ENCODE data around the gene UNC5B.
A peak's percentile ranks its signal among the peaks of the same experiment; 100 is the strongest.

Gene UNC5B

DNA sequence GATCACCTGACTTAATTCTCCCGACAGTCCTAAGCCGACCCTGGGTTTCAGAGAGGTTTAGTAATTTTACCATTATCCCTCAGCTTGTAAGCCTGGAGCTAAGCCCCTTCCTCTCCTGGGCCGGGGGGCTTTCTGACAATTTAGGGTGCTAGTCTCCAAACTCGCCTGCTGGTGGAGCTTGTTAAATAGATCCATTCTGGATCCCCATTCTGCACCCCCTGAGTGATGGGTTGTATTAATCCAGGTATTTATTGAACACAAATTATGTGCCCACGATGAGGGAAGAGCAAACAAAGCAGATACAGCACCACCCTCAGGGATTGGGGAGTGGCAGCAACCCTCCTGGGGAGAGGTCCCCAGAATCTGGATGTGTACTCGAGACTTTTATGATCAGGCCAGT lies 105.4 kb downstream of the UNC5B start:
- no peak for DNase-seq
- TF ChIP-seq GATA1 (IDR thresholded peaks at IDR 0.05; ENCODE audit: low read depth, low read length) = no peak
- TF ChIP-seq POLR2A (IDR thresholded peaks at IDR 0.05; ENCODE audit: low read length) = no peak

DNA sequence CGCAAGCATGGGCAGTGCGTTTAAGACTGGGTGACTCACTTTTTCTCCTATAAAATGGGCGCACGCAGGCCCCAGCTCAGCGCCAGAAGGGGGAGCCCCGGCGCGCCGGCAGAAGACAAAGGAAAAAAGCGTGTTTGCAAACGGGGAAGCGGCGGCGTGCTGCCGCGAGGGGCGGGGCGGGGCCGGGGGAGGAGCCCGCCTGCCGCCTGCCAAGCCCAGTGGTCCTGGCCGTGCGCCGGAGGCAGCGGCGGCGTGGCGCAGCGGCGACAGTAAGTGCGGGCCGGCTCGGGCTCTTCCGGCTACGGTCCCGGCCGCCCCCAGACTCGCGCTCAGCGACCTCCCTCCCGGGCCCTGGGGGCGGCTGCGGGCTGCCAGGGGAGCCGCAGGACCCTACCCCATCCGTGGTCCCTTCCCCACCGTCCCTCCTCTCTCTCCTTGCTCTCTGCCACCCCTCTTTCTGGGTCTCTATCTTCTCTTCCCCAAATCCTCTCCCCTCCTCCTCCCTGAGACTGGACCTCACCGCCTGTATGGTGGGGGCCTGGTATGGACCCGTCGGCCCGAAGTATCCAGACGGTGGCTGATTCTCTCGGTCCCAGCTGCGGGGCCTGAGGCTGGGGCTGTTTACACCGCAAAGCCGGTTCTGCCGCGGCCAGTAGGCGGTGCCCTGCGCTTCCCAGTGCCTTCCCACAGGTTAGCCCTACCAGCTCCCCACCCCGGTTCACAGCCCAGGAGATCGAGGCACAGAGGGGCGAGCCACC lies 106.9 kb downstream of the UNC5B start, which contains the start of gene SLC29A3:
Gene SLC29A3 (plus strand): TSS at position 218 of the 758 bp plus-strand sequence. CDS start 51 bp downstream, at position 269.
- DNase-seq = peak; percentile 86 to 87
- TF ChIP-seq GATA1 (IDR thresholded peaks at IDR 0.05; ENCODE audit: low read depth, low read length) = no peak
- TF ChIP-seq POLR2A (IDR thresholded peaks at IDR 0.05; ENCODE audit: low read length) = peak; percentile 55

DNA sequence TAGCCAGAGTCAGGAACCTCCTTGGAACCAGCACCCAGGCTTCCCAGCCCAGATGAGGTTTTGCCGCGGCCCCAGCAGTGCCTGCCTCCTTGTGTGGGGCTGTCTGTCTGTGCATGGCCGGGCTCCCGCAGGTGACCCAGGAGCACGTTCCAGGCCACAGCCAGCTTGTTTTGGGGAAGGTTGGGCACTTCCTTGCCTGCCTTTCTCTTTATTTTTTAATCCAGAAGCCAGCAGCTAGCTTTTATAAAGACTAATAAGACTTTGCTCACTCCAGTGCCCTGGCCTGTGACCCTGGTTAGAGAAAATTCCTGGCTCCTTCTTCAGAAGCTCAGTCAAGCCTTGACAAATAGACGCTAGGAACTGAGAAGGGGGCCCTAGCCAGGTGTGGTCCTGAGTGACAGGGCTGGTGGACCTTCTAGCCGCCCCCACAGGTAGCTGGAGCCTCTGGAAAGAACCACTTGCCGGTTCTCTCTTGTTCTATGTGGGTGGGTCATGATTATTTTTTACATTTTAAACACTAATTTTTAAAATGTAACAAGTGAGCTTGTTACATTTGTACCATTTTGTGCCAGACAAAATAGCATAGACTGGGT lies 107.5 kb downstream of the UNC5B start:
- DNase-seq = no peak
- TF ChIP-seq POLR2A (IDR thresholded peaks at IDR 0.05; ENCODE audit: low read length) (no peak), GATA1 (IDR thresholded peaks at IDR 0.05; ENCODE audit: low read depth, low read length) (no peak)

DNA sequence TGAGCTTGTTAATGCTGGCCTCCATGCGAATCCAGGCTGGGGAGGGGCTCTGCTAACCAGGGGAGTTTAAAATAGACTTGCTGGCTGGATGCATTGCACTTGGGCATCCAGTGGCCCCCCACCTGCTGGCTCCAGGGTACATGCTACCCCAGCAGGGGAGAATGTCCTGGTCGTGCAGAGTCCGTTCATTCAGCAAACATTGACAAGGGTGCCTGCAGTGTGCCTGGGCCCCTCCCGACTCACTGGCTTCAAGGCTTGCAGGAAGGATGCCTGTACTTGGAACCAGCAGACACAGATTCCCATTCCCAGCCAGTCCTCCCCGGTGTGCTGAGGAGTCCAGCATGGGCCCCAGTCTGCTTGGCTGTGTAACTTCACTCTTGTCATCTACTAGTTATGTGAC lies 108.2 kb downstream of the UNC5B start:
- DNase-seq = no peak
- TF ChIP-seq POLR2A (IDR thresholded peaks at IDR 0.05; ENCODE audit: low read length) (no peak), GATA1 (IDR thresholded peaks at IDR 0.05; ENCODE audit: low read depth, low read length) (no peak)

DNA sequence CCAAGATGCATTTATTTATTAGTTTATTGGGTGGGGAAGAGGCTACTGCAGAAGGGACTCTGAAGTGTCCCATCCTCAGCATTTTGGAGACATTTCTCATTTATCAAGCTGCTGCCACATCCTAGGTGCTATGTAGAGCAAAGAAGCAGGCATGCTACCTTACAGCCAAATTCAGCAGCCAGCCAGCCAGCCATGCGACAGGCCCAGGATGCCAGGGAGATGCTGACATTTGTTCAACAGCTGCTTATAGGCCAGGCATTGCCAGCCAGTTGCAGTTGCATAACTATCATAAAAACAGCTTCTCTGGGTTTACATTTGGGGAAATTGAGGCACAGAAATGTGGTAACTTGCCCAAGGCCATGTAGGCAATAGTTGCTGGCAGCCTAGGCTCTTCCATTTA lies 109.0 kb downstream of the UNC5B start:
- TF ChIP-seq POLR2A (IDR thresholded peaks at IDR 0.05; ENCODE audit: low read length) (no peak), GATA1 (IDR thresholded peaks at IDR 0.05; ENCODE audit: low read depth, low read length) (no peak)
- DNase-seq = no peak

DNA sequence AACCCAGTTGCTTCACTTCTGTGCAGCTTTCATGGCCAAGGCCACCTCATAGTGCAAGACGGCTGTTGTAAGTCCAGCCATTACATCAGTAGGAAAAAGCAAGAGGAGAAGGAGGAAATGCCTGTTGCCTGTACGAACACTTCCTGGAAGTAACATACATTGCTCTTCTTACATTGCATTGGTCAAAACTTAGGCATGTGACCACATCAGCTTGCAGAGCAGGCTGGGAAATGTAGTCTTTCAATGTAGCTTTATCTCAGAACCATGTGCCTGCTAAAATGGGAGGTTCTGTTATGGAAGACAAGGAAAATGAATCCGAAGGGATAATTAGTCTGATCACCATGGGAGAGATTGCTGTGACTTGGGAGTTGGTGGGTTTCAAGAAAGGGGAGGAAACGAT lies 111.0 kb downstream of the UNC5B start:
- peak; percentile 31 to 50 for DNase-seq
- no peak for TF ChIP-seq GATA1 (IDR thresholded peaks at IDR 0.05; ENCODE audit: low read depth, low read length)
- no peak for TF ChIP-seq POLR2A (IDR thresholded peaks at IDR 0.05; ENCODE audit: low read length)

DNA sequence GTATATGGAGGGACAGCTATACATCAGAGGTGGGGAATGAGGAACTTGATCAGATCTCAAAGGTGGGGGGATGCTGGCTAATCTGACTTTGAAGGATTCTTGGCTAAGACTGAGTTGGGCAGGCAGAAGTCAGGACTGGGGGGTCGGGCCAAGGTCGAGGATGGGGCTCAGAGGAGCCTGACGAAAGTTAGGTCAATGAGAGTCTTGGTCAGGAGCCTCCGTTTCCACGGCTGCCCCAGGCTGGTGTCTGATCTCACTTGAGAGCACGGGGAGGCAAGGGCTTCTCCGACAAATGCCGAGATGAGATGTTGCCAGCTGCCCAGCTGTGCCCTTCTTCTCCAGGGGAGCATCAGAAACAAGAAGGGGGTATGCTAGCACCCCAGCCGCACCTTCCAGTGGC lies 112.4 kb downstream of the UNC5B start:
- TF ChIP-seq POLR2A (IDR thresholded peaks at IDR 0.05; ENCODE audit: low read length) (no peak), GATA1 (IDR thresholded peaks at IDR 0.05; ENCODE audit: low read depth, low read length) (no peak)
- no peak for DNase-seq

DNA sequence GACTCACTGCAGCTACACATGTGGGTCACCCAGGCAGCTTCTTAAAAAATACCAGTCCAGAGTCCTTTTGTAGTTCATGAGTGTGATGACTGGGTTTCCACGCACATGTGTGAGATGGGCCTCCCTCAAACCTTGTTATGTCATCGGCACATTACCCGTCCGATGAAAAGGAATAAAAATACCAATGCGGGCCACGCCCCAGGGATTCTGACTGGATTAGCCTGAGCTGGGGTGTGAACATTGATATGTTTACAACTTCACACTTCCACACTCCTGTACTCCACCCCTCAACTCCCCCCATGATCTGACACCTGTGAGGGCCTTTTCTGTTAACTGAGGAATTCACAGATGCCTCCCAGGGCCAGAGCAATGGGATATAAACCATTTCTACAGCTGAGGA lies 112.9 kb downstream of the UNC5B start:
- no peak for DNase-seq
- TF ChIP-seq GATA1 (IDR thresholded peaks at IDR 0.05; ENCODE audit: low read depth, low read length) = no peak
- no peak for TF ChIP-seq POLR2A (IDR thresholded peaks at IDR 0.05; ENCODE audit: low read length)

DNA sequence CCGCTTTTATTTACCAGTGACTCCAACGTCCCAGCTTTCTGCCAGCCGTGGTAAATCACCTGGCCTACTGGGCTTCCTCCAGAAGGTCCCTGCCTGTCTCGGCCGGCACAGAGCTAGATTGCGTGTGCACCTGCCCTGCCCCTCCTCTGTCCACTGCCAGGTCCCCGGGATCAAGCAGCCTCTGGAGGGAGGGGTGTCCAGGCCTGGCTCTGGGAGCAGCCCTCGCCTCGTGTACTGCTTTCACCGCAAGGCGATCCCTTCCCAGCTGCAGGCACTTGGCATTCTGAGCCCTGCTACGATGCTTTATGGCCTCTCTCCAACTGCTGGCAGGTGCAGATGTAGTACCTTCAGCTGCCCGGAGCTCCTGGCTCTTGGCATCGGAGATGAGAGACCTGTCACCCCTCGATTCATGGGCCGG lies 114.1 kb downstream of the UNC5B start:
- no peak for TF ChIP-seq GATA1 (IDR thresholded peaks at IDR 0.05; ENCODE audit: low read depth, low read length)
- TF ChIP-seq POLR2A (IDR thresholded peaks at IDR 0.05; ENCODE audit: low read length) = no peak
- no peak for DNase-seq

DNA sequence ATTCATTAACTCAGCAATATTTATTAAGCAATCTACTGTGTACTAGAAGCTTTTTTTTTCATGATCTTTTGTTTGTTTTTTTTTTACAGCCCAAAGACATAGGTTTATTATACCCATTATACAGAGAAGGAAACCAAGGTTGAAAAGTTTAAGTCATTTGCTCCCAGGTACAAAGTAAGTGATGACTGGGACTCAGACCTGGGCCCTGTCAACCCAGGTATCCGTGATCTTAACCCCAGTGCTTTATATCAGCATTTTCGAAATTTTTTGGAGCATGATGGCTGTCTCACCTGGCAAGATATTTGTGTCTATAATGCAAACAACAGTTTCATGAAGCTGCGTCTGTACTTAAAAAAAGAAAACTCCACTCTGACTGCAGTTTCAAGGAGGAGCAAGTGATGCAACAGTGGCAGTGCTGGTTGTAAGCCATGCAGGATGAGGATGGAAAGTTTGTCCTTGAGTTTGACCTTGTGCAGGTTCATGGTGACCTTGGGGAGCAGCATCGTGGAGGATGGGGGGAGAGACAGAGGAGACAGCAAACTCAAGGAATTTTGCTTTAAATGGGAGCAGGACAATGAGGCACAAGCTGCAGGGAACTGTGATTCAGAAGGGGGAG lies 118.5 kb downstream of the UNC5B start:
- TF ChIP-seq POLR2A (IDR thresholded peaks at IDR 0.05; ENCODE audit: low read length) (no peak), GATA1 (IDR thresholded peaks at IDR 0.05; ENCODE audit: low read depth, low read length) (no peak)
- DNase-seq = no peak

DNA sequence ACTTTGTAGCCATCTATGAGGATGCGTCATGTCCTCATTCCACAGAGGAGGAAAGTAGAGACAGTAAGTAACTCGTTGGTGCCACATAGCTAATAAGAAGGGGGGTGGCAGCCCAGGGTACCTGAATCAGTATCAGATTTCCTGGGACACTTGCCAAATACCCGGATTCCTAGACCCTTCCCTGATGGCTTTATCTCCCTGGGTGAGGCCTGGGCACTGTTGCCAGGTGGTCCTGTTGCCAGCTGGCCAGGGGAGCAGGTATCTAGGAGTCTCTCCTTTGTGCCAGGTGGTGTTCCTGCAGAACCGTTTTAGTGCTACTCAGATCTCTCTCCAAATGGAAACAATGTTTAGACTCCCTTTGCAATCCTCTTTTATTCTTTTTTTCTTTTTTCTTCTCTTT lies 119.4 kb downstream of the UNC5B start:
- TF ChIP-seq GATA1 (IDR thresholded peaks at IDR 0.05; ENCODE audit: low read depth, low read length) (no peak), POLR2A (IDR thresholded peaks at IDR 0.05; ENCODE audit: low read length) (no peak)
- no peak for DNase-seq

DNA sequence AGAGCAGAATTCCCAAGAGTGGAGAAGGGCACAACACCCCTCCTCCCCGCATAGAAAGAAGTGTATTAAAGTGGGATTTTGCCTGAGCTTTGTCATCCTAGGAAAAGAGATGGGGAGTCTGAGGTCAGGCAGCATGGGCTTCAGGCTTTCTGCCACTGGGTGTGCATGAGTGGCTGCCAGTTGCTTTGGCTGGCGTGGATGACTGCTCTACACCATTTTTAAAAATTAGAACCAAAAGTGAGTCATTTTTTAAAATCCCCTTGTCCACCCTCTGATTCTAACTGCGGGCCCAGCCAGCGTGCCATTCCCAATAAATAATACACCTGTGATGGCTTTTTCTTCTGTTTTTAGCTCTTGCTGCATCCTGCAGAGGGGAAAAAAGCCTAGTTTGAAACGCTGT lies 120.1 kb downstream of the UNC5B start:
- TF ChIP-seq GATA1 (IDR thresholded peaks at IDR 0.05; ENCODE audit: low read depth, low read length) (no peak), POLR2A (IDR thresholded peaks at IDR 0.05; ENCODE audit: low read length) (no peak)
- no peak for DNase-seq

GRCh38 chr10:71333129-71333887 lies 120.9 kb downstream of the UNC5B start:
- no peak for DNase-seq
- TF ChIP-seq GATA1 (IDR thresholded peaks at IDR 0.05; ENCODE audit: low read depth, low read length) (no peak), POLR2A (IDR thresholded peaks at IDR 0.05; ENCODE audit: low read length) (no peak)

DNA sequence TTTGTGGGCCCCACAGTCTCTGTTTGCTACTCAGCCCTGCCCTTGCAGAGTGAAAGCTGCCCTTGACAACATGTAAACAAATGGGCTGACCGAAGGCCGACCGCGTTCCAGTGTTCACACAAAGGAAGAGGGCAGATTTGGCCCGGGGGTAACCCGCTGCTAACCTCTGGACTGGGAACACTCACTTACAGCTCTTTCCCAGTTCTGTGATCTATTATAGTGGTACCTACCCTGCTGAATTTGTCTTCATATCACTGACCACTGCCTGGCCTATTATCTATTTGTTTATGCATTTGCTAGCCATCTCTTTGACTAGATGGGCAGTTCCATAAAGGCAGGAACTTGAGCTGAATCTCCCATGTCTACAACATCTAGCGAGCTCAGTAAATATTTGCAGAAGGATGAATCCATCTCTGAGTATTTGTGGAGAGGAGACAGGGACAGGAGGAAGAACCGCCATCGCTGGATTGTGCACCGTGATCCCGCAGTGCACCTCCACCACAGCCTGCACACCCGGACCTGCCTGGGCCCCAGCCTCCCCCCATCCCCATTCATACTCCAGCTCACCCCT lies 121.9 kb downstream of the UNC5B start:
- DNase-seq = no peak
- TF ChIP-seq POLR2A (IDR thresholded peaks at IDR 0.05; ENCODE audit: low read length) (no peak), GATA1 (IDR thresholded peaks at IDR 0.05; ENCODE audit: low read depth, low read length) (no peak)
